Psoas muscle (tissue), 8 donors: ENCODE measurements around the gene SERPINB7. TPM values are rescaled to one million over a fixed set of nuclear protein-coding genes. Genes with fewer than 3 reads are reported as not detected.

ENCODE experiments used
- ATAC-seq, 4 donors: fragments of 200-7000 bp; cut with Tn5 transposase; one replicate each; pipeline ENCODE4 v1.9.1; 2020; ENCODE audit warnings: moderate library complexity in 3 of 4, mild to moderate bottlenecking in 2 of 4
- DNase-seq, 2 donors: peaks; one replicate each; pipeline ENCODE4 v3.0.0-alpha.2; 2020
- H3K27ac ChIP-seq: fragments of 200-600 bp; one replicate; pipeline ENCODE4 v1.8.0; 2022
- H3K27me3 ChIP-seq, 3 donors: fragments of 200-600 bp in 1 of 3; one replicate each; pipeline versions ENCODE4 v1.6.1 to v1.8.0; 2013 to 2022; ENCODE audit warnings: low read length in 2 of 3, mild to moderate bottlenecking in 2 of 3, moderate library complexity in 1 of 3; ENCODE audit not compliant: insufficient read depth in 3 of 3
- H3K36me3 ChIP-seq, 2 donors: fragments of 200-600 bp in 1 of 2; one replicate each; pipeline versions ENCODE4 v1.6.1 to v1.8.0; 2013 to 2022; ENCODE audit warnings: low read depth in 1 of 2, mild to moderate bottlenecking in 1 of 2, moderate library complexity in 1 of 2; ENCODE audit not compliant: insufficient read depth in 1 of 2
- H3K4me1 ChIP-seq: fragments of 200-600 bp; one replicate; pipeline ENCODE4 v1.8.0; 2022
- H3K4me3 ChIP-seq: fragments of 200-600 bp; one replicate; pipeline ENCODE4 v1.8.0; 2022; ENCODE audit warnings: mild to moderate bottlenecking
- H3K9me3 ChIP-seq: fragments of 200-600 bp; one replicate; pipeline ENCODE4 v1.8.0; 2022
- CTCF ChIP-seq: fragments of 200-600 bp; IDR thresholded peaks from one replicate; pipeline ENCODE4 v1.8.0; 2022; ENCODE audit warnings: antibody characterized with exemption
- WGBS, 3 donors: extraction: QIAGEN DNeasy Blood & Tissue Kit; methylation state at CpG; one replicate each; pipeline versions ENCODE4 v1.1.6 to v1.1.7; 2013; 5-methylcytosine and 5-hydroxymethylcytosine counted together
- intact Hi-C, 2 donors: fragments of 100-400 bp; cut with DNase I; formaldehyde crosslinking; loops; one replicate each; pipeline versions ENCODE4 v1.11.0 to v1.14.2; 2022
- polyA plus RNA-seq, 3 donors: library from polyadenylated mRNA; stranded (reverse); fragments of 200-250 nt; gene quantifications; one replicate each; pipeline ENCODE4 v1.2.3, GENCODE V29; 2013
- total RNA-seq, 4 donors: library from RNA; stranded (reverse); fragmentation: NEBNext Ultra II Directional in 2 of 4; extraction: Animal tissue kit (Norgen Biotek cat#: 25700) in 2 of 4; gene quantifications; one replicate each; pipeline versions ENCODE4 v1.2.1 to v1.2.4, GENCODE V29; 2021 to 2023
- donor health status: healthy with polysubstance abuse.
- donor health status: DM: no; HTN: no; CAD: no; lungs with moderate emphysema.
- donor health status: Bipolar disorder and iron deficiency.
- donor health status: healthy.
- donor health status: DM: yes; HTN: yes; CAD: no.
- donor health status: DM: no; HTN: no; CAD: no.
- donor health status: DM: no; HTN: no; CAD: no.
- donor health status: DM: yes; HTN: yes; CAD: no.

The SERPINB7 gene
- total and polyA plus RNA-seq, 7 donors = not detected

GRCh38 chr18:63789327-63789726, 14.1 kb downstream of the SERPINB7 start:
- H3K9me3 ChIP-seq = no peaks in the 10 kb centered on the region
- no peak for TF ChIP-seq CTCF
- H3K4me3 ChIP-seq = no peak overlapping the region
- intact Hi-C loops = no loop called here
- H3K4me1 ChIP-seq = no peaks in the 10 kb centered on the region
- WGBS, 3 donors = 89 to 91% (median 90%) methylated on average over 2 of the region's 2 CpGs
- H3K27ac ChIP-seq = no peak overlapping the region
- ATAC-seq = no peak
- no peaks in the 10 kb centered on the region for H3K36me3 ChIP-seq
- no peak for DNase-seq
- no peaks in the 10 kb centered on the region for H3K27me3 ChIP-seq

- H3K27me3 ChIP-seq = no peaks in the 10 kb centered on the region
- no peaks in the 10 kb centered on the region for H3K36me3 ChIP-seq
- H3K9me3 ChIP-seq = no peaks in the 10 kb centered on the region
- H3K27ac ChIP-seq = no peak overlapping the region
- intact Hi-C loops = no loop called here
- ATAC-seq (no peak), DNase-seq (no peak)
- no peak for TF ChIP-seq CTCF
- H3K4me3 ChIP-seq = no peak overlapping the region
- no peaks in the 10 kb centered on the region for H3K4me1 ChIP-seq
- 84 to 89% (median 85%) methylated on average over 4 of the region's 4 CpGs for WGBS, 3 donors
These were observed 20.4 kb downstream of the SERPINB7 start for GRCh38 chr18:63795606-63796005.

GRCh38 chr18:63799189-63799588, 24.0 kb downstream of the SERPINB7 start:
- TF ChIP-seq CTCF = no peak
- Histone ChIP-seq H3K4me1 (no peaks in the 10 kb centered on the region), H3K4me3 (no peak overlapping the region), H3K27ac (no peak overlapping the region), H3K36me3 (no peaks in the 10 kb centered on the region), H3K27me3 (no peaks in the 10 kb centered on the region), H3K9me3 (no peaks in the 10 kb centered on the region)
- ATAC-seq (no peak), DNase-seq (no peak)
- intact Hi-C loops = no loop called here

DNA sequence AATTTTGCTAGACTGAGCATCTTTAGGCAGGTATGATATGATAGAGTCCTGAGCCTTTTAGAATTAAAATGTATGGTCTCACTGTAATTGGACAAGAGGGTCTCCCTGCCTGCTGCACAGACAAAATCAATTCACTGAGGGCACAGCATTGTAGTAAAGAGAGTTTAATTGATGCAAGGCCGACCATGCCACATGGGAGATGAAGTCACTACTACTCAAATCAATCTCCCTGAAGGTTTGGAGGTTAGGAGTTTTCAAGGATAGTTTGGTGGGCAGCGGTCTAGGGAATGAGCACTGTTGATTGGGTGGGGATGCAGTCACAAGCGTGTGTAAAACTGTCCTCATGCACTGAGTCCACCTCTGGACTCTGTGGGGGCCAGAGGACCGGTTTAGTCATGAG, 26.1 kb downstream of the SERPINB7 start:
- 68 to 88% (median 81%) methylated on average over 4 of the region's 4 CpGs for WGBS, 3 donors
- Histone ChIP-seq H3K9me3 (no peaks in the 10 kb centered on the region), H3K36me3 (no peaks in the 10 kb centered on the region), H3K4me3 (no peak overlapping the region), H3K4me1 (no peaks in the 10 kb centered on the region), H3K27ac (no peak overlapping the region), H3K27me3 (no peaks in the 10 kb centered on the region)
- no peak for DNase-seq
- intact Hi-C loops = no loop called here
- TF ChIP-seq CTCF = no peak
- ATAC-seq = no peak

- no peaks in the 10 kb centered on the region for H3K9me3 ChIP-seq
- no peaks in the 10 kb centered on the region for H3K27me3 ChIP-seq
- no peak for ATAC-seq
- no peak overlapping the region for H3K27ac ChIP-seq
- 67 to 74% (median 73%) methylated on average over 4 of the region's 4 CpGs for WGBS, 3 donors
- intact Hi-C loops = no loop called here
- no peak for DNase-seq
- TF ChIP-seq CTCF = no peak
- H3K4me1 ChIP-seq = no peaks in the 10 kb centered on the region
- no peak overlapping the region for H3K4me3 ChIP-seq
- H3K36me3 ChIP-seq = no peaks in the 10 kb centered on the region
These were observed 32.9 kb downstream of the SERPINB7 start for GRCh38 chr18:63808125-63808524.
